Fibroblast of skin of abdomen (primary cell): Measurements from ENCODE around the gene RASSF3.

ENCODE experiments used
- DNase-seq: peaks from one replicate; pipeline ENCODE4 v3.0.0-alpha.2; 2013

RASSF3 gene

DNA sequence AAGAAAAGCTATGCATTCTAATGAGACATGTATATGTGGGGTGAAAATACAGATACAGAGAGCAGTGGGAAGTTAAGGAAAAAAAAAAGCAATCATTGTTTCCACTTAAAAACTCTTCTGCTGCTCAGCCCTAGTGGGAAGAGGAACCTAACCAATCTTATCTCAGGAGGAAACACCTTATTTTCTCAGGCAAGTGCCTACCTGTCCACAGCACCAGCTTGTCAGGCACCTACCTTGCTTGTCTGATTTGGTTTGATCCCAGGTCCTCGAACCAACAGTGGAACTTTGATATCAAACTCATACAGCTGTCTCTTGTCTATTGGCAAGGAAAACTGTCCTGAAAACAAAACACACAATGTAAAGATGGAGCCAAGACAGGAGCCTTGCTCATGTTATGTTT lies 126.5 kb downstream of the RASSF3 start:
- no peak for DNase-seq

DNA sequence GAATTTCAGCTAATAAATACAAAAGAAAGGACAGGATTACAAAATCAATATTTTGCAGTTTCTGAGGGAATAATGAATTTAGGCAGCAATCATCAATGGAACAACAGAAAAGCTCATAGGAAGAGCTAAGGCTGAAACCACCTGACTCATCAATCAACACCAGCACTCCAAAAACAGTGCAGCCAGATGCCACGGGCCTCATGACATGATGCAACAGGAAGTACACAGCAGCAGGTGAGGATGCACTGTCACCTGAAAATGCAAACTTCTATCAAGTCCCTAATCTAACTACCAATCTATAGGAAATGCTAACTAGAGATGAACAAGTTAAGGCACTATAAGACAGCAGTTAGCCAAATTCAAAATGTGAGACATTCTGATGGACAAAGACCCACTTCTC lies 127.2 kb downstream of the RASSF3 start:
- no peak for DNase-seq

DNA sequence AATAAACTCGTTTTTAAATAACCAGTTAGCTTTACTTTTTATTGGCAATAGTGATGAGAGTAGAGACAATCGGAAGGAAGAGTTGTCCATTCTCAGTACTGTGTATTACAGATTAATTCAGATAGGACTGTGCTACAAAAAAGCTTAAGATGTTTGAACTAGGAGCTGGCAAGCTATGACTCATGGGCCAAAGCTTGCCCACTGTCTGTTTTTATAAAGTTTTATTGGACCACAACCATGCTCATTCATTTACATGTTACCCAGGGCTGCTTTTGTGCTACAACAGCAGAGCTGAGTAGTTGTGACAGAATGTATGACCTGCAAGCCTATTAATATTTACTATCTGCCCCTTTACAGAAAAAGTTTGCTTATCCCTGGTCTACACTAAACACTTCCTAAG lies 129.5 kb downstream of the RASSF3 start:
- no peak for DNase-seq

DNA sequence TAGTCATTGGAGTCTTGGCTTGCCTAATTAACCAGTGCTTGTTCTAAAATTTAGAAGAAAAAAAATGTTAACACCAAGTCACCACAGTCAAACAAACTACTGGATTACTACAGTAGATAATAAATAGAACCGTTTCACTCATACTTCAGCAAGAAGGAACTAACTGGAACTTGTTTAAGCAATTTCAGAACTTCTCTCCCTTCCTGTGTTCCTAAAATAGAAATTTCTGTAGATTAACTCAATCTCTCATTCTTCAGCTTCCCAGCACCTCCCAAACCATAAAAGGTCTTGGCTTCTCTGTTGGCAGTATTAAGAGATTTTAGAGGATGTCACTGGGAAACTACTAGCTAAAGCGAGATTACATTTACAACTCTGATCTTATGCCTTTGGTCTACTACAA lies 130.4 kb downstream of the RASSF3 start:
- no peak for DNase-seq

DNA sequence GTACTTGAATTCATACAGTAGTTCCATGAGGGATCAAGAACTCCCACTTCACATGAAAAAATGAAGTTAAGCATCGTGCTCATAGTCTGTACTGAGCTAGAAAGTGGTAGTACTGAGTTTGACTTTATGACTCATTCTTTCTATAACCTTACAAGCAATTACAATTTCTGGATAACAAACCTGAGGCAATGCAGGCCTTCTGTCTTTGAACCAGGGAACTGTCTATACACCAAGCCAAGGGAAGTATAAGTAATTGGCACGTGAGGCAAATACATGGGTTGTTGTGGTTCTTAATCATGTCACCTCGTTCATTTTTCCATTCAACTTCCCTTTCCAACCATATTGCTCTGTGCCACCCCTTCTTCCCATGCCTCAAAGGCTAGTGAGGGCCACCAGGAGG lies 132.1 kb downstream of the RASSF3 start:
- DNase-seq: no peak

DNA sequence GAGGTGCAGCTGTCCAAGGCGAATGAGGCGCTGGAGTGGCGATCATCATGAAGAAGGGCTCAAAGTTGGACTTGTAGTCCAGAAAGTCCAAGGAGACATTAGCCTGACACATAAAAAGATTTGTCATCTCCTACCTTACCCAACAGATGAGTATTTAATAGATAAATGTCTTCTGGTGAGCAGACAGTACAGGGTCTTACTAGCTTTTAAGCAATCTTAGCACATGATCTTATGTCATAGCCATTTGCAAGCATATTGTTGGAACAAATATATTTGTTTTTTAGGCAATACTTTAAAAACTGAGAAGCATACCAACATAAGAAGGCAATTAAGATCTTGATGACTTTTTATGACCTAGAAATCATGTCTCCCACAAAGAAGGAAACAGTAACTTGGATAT lies 132.9 kb downstream of the RASSF3 start:
- DNase-seq: no peak

DNA sequence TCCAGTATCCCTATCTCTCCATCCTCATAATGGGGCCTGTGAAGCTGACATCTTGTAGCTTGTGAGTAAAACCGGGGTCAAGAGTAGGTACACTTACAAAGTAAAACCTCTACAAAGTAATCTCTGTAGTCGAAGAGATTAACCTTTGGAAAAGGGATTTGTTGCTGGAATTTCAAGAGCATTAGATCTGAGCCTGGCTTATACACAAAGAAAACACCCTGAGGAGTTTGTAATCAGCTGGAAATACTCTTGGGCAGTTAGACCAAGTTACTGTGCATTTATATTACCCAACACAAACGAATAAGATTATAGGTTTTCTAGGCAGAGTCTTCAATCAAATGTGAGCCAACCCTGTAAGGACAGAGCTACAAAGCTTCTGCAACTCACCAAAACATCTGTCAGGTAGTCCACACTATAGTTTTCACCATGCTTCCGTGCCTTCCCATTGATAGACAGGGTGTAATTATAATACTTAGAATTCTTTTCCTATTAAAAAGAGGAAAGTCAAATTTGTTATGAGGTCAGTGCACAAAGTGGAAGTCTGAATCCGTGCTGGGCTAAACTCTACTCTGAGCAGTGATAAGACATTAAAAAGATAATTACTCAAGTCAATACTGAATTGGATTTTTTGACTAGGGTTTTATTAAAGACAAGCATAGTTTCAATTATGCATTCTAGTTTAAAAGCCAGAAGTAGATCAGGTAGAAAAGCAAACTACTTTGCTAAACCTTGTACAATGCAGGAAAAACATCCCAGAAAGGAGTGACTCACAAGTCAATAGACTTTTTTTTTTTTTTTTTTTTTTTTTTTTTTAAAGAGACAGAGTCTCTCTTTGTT lies 134.3 kb downstream of the RASSF3 start:
- DNase-seq: peak; percentile 12

DNA sequence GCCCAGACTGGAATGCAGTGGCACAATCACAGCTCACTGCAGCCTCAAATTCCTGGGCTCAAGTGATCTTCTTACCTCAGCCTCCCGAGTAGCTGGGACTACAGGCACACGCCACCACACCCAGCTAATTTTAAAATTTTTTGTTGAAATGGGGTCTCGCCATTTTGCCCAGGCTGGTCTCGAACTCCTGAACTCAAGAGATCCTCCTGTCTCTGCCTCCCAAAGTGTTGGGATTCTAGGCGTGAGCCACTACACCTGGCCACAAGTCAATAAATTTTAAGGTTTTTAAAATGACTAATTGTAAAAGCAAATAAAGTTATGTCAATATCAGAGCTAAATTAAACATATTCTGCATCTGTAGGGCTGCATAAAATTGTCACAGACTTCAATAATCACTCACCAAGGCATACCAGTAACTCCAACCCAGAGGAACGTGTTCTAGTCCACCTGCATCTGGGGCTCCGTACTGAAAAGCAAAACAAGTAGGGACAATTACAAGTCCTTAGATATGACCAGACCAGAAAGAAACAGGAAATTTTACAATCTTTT lies 135.0 kb downstream of the RASSF3 start:
- no peak for DNase-seq

DNA sequence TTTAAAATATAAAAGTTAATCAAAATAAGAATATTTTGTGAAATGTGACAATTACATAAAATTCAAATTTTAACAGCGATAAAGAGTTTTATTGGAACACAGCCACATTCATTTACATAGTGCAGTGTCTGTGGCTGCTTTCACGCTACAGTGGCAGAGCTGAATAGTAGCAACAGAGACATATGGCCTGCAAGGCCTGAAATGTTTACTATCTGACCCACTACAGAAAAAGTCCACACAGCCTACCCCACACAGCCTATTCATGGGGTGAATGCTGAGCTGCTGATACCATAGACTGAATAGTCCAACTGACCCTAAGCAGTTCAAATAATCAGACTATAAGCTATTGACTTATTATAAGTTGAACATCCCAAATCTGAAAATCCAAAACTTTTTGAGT lies 135.7 kb downstream of the RASSF3 start:
- DNase-seq: no peak

DNA sequence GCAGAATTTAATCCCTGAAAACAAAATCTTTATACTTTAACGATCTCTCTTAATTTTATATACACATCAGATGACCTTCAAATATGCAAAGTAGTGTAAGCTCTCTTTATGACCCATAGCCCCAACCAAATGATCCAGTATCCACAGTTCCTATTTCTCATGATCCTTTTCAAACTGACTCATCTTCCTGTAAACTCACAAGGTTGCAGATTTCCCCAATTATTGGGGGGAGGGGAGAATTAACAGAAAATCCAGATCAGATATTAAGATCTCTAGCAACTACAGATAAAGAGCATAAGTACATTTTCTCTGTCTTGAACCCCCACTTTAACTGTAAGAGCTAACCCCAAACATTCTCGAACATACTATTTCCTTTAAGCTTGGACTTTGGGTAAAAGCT lies 136.4 kb downstream of the RASSF3 start:
- peak; percentile 30 for DNase-seq
